GM19043 (cell line): Measurements from ENCODE around the gene FADS2.

Experiments
- ATAC-seq: cut with Tn5 transposase; IDR thresholded peaks from one replicate; pipeline ENCODE4 v1.9.1; 2021; ENCODE audit warnings: low read depth; ENCODE audit not compliant: unreplicated experiment

The FADS2 gene

DNA sequence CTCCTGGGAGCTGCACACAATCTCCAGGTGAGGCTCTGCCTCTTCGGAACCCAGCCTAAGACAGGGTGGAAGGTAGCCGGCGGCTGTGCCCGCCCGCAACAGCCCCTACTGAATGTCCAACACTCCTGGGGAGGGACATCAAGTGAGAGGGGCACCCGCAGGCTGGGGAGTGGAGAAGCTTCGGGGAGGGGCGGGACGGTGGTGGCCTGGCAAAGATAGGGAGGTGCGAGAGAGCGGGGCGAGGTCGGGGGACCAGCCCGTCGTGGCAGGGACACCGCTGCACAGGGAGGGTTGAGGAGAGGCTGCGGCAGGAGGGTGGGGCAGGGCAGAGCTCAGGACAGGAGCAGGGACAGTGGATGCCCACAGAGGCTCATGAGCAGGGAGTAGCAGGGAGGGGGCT is 72.2 kb downstream of the FADS2 start:
- no peak for ATAC-seq

DNA sequence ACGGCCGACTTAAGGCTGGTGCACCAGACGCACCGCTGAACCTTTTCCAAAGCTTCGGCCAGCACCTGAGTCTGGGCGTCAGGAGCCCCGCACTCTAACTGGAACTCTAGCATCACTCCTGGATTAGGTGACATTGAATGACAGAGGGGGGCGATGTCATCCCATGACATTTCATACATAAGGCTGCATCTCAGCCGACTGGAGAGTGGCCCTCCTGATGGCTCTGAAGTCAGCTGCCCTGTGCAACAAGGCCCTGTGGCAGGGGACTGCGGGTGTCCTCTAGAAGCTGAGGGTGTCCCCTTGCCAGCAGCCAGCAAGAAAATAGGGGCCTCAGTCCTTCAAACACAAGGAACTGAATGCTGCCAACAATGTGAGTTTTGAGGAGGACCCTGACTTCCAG is 73.3 kb downstream of the FADS2 start:
- ATAC-seq = no peak

DNA sequence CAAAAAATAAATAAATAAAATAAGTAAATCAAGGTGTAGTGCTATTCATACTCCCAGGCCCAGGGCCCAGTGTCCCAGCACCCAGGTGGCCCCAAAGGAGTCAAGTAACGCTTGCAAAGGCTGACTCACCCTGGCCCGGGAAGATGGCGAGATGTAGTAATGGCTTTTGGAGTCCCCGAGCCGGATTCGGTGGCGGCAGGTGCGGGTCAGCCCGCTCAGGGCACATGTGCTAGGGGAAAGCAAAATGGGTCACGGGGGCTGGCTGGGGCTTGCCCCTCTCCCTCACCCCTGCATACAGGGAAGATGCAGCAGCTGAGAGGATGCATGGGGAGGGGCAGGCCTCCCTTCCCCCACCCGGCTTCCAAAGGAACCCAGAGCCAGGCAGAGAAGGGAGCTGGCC is 74.2 kb downstream of the FADS2 start:
- ATAC-seq = no peak

DNA sequence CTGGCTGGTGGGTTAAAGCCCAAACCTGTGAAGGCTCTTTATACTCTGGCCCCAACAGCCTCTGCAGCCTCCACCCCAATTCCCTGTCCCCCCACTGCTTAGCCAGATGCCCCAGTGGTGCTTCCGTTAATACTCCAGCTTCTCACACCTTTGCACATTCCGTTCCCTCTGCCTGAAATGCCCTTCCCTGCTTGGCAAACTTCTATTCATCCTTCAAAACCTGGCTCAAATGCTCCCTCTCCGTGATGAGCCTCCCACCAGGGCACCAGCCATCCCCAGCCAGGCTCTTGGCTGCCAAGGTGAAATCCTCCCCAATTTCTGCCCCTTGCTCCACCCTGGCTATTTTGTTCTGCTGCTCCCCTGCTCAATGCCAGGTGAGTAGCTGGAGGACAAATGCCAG is 75.7 kb downstream of the FADS2 start:
- ATAC-seq = no peak

DNA sequence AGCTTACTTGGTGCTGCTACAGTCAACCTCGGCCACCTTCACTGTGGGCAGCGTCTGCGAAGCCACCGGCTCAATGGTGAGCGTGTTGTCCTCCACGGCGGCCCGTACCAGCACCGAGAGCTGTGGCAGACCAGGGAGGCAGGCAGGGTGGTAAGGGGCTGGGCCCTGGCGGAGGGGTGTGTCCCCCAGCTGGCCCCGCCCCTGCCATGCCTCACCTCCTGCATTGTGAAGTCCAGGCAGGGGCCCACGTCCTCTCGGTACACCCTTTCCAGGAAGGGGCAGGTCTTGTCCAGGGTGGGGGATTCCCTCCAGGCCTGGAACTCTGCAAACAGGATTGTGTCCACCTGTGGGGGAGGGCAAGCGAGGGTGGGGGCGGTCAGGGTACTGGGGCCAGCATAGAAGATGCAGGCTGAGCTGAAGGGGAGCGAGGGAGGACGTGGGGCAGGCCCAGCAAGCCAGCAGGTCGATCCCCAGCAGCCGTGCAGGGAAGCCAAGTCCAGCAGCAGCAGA is 76.5 kb downstream of the FADS2 start:
- ATAC-seq = no peak

DNA sequence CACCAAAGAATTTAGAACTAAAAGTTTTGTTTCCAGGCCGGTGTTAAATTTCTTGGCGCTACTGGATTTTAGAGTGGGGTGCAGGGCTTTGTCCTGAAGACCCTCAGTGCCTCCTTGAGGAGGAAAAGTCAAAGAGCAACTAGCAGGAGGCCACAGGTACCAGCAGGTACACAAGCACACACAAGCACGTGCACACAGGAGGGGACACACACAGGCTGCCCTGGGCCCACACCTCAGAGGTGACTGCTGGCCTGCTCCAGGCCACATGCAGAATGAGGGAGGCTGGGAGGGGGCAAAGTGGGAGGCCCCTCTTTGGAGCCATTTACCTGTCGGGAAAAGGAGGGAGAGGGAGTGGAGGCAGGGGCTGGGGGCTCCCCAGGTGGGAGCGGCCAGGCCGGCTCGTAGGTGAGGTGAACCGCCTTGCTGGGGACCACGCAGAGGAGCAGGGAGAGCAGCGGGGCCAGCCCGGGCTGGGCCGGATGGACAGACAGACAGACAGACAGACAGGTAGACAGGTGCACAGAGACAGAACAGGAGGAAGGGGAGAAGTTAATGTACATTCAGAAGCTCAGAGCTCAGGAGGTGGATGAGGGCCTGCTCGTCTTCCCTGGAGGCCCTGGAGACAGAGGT is 77.1 kb downstream of the FADS2 start:
- ATAC-seq = no peak

DNA sequence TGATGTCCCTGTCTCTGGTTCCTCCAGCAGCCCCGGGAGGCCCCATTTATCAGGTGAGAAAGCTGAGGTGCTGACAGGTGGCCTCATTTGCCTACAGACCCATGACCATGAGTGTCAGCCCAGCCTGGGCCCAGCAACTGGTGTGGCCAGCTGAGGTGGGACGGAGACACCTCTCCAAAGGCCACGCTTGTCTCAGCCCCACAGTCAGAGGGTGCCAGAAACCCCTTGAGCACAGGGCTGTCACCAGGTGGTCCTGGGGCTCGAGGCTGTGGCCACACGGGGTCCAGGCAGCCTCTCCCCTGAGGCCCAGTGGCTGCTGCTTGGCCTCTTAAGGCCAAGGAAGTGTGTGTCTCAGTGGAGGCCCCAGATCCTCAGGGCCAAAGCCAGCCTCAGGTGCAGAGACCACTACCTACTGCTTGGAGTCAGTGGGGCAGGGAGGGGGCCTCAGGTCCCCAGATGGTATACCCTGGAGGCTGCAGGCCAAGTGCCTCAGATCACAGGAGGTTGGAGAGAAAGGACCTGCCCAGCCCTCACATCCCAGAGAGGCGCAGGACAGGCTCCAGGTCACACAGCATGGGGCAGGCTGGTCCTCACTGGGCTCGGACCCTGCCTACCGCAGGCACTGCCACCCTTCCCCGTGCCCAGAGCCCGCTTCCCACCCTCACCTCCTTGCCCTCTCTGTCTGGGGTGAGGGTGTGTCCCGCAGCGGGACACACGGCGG is 77.9 kb downstream of the FADS2 start:
- ATAC-seq = no peak

DNA sequence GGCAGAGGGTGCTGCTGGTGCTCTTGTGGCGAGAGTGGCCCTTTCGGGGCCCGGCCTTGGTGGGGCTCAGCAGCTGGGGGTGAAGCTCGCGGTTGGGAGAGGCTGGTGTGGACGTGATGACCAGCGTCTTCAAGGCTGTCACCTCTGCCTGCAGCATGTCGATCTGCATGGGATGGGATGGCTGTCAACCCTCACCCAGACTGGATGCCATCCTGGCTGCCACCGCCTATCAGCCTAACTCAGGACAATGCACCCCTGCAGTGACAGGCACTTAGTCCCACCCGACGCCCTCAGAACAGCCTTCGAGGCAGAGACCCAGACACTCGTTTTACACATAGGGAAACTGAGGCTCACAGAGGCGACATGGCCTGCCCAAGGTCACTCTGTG is 78.4 kb downstream of the FADS2 start:
- no peak for ATAC-seq

DNA sequence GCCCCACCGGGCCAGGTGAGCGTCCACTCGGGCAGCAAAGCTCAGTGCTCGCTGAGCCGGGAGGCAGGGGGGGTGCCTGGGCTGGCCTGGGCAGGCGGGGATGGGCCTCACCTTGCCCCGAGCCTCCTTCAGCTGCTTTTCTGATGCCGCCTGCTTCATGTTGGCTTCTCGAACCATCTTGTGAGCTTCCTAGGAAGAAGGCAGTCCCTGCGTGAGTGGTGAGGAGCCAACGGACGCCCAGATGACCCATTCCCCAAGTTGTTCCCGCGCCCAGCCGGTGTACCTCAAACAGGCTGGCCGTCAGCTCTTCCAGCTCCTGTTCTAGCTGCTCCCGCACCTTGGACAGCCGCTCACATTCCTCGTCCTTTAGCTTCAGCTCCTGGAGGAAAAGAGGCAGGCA is 79.2 kb downstream of the FADS2 start:
- no peak for ATAC-seq

DNA sequence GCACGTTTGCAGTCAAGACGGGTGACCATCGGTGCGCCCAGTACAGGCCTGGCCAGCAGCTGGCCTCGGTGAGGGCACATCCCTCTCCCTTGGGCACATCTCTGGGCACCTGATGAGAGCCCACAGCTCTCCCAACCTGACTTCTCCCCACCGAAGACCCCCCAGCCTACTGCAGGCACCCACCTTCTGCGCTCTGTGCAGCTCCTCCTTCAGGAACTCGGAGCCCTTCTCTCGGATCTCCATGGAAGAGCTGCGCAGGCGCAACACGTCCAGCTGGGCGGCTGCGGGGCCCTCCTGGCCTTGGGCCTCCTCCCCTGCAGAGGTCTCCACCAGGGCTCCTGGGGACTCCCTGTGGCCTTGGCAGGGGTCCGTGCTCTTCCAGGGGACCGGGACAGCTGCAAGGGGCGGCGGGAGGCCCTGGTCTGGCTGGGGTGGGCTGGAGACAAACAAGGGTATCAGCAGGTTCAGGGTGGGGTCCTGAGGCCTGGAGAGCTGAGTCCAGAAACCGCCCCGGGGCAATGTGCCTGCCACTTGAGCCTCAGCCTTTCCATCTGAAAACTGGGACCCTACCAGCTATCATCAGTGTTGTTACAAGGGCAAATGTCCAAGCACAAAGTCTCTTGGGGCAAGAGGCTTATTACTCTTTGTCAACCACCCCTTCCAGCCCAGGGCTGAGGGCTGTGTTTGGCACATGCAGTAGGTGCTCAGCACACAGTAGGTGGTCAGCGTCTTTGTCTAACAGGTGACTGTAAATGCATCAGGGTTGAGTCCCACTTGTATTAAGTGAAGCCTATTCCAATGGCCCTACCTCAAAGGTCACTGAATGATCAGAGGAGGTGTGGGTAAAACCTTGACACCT is 80.0 kb downstream of the FADS2 start:
- ATAC-seq = no peak

DNA sequence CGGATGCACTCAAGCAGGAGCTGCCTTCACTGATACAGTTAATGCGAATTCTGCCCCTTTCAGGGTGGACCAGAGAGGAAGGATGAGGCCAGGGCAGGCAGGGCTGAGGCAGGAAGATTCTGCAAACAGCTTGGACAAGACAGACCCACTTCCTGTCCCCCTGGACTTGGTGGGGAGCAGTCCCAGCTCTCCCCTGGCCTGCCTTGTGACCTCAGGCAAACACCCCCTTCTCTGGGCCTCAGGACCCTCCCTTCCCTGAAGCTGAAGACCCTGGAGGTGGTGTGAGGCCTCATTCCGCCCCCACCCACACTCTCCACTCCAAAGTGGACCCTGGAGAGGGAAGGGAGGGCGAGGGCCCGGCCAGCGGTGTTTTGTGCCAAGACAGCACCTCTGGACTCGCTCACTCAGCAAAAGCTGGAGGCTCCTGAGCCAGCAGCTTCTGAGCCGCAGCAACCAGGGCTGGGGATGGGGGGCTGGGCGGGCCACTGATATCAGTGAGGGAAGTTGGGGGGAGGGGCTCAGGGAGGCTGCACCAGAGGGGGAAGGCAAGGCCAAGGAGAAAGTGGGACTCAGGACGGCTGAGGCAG is 80.7 kb downstream of the FADS2 start:
- ATAC-seq = no peak

DNA sequence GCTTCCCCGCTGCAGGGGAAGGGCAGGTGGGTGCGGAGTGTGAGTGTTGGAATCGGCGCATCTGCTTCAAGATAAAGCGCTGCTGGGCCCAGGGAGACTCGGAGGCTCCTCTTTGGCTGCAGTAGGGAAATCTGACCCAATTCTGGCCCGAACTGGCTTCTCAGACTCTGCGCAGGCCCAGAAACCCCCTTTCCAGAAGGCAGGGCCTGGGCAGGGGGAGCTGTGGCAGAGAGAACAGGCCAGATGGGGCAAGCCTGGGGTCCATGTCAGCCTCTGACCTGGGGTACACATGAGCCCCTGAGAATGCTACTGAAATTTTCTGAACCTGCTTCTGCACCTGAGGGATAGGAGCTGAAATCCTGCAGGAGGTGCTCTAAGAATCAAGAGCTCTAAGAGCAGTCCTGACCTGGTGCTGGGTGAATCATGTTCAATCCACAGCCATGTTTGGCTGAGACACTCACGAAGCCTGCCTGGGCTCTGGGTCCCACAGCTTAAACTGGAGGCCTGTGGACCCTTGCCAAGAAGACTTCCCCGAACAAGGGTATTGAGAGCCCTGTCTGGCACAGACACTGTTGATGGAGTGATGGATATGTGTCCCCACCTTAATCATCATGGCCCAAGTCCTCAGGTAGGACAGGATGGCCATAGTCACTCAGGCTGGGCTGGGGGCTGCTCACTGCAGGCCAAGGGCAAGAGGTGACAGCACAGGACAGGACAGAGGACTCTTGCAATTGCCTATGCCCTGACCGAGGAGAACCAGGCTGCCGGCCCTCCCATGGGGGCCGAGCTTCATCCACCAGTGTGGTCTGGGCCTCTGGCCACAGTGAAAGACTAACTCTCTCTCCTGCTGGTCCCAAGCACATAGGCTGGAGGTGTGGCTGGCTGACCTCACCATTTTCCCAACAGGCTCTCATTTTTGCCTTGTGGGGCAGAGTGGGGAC is 82.4 kb downstream of the FADS2 start:
- ATAC-seq = no peak

DNA sequence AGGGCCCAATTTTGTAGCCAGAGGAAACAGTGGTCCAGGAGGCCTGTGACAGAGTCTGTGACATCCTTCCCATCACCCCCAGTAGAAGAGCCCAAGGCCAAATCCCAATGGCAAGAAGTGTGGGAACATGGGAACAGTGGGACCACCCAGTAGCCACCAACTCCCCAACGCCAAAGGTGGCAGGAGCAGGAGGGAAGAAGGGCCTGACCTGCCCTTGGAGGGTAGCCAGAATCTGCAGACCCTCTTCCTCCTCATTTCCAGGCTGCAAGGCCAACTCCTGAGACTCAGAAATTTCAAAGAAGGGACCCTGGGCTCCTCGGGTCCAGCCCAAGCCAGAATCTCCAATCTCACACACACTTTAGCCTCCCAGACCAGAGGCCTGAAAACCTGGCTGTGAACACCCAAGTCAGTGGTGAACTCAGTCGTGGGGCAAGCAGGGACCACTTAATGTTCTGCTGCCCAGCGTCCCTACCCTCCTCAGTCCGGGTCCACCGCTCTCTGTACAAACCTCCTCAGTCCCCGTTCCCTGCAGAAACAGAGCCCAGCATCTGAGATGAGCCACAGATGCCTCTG is 83.1 kb downstream of the FADS2 start:
- no peak for ATAC-seq

DNA sequence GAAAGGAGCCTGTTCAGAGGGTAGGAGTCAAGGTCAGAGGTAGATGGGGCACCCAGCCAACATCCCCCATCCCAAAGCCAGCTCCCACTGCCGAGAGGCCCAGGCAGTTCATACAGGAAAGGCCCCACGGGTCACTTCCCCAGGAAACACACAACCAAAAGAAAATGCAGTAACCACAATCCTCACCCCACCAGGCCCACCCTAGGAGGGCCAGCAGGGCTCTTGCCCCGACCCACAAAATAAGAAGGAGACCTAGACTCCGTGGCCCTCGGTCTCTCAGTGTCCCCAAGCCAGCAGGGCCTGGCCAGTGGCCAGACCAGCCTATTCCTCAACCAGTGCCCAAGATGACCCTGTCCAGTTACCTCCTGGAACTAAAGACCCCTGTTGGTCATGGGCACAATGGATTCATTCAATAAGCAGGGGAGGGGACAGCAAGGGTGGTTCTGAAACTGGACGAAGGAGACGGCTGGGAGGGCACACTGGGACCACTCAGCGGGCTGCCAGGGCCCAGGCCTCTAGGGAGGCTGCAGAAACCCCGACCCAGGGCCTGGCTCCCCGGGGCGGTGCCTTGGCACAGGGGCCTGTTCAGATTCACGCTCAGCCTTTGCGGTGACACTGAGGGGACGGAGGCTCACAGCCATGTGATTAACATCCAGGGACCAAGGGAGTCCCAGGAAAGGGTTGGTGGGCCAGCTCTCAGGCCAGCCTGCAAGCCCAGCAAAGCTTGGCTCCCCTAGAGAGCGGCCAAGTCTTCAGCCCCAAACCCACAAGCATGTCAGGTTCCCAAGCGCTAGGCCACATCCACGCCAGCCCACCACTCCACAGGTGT is 83.8 kb downstream of the FADS2 start:
- ATAC-seq = no peak

DNA sequence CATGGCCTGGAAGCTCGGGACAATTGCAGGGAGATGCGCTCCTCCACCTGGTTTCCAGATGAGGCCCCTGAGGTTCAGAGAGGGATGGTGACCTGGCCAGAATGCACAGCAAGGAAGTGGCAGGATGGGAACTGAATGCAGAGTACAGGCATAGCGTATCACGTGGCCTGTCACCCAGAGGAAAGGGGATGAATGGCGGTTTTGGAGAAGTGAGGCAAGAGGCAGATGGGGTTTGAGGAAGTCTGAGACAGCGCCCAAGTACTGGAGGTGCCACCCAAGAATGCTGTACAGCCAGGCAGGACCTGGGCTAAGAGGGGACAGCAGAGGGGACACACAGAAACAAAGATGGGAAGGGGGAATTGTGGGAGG is 84.4 kb downstream of the FADS2 start:
- ATAC-seq = no peak

DNA sequence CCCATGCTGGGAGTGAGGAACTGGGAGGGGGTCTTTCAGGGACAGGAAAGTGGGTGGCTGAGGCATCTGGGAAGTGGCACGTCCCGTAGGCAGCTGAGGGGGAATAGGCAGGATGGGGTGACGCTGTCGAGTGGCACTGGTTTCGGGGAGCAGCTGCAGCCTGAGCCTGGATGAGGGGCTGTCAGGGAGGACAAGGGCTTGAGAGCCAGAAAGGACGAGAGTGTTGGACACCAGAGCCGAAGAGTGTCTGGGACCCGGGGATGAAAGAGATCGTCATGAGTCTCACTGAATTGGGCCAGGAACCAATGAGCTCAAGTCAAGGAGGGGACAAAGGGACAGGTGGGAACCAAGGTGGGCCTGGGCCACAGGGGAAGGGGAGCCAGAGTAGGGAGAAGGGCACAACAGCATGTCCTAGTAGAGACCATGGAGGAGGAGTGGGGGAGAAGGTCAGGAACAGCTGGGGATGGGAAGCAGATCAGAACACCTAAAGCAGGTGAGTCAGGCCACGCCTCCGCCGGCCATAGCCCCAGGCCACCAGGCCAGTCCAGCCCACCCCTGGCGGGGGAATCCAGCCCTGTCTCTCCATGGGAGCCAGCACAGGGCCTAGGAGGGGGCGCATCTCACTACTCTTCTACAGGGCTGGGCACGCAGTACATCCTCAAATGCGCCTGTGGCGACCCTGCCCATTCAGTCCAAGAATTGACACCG is 85.0 kb downstream of the FADS2 start:
- no peak for ATAC-seq

DNA sequence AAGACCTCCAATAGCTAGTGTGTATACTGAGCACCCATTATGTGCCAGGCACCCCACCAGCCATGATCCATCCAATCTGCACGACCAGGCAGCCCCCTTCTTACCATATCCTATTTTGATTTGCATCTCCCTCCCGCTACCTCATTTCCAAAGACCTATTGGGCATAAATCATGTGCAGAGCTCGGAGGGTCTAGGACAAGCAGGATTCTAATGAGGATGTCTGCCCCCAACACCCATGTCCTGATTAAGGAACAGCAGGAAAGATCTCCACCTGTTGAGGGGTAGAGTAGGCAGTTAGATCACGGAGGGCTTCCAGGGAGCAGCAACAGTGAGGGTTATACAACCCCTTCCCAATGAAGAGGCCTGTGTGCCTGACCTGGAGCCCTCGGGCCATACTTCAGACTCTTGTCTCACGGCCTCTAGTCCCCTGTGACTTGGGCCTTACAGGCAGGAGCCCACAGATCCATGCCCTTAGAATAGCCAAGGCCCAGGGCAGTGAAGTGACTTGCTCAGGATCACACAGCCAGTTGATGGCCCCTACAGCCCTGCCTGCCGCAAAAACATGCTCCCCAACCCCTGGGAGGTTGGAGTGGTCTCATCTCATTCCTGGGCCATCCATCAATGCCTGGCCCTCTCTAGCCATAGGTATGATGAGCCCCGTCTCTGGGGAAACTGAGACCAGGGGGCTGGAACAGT is 85.7 kb downstream of the FADS2 start:
- ATAC-seq = no peak
